ENCODE data around the gene DNAAF5.

- TF ChIP-seq CTCF (conservative IDR thresholded peaks at IDR 0.05; ENCODE audit: low read length): no peak
- TF ChIP-seq EZH2phosphoT487 (IDR thresholded peaks at IDR 0.05; ENCODE audit: borderline replicate concordance, low read depth, low read length): no peak
Measured at GRCh38 chr7:778271-778967, 51.9 kb downstream of the DNAAF5 start.
